Activated CD8-positive, alpha-beta T cell treated with anti-CD3 and anti-CD28 coated beads for 36 hours (primary cell): ENCODE results near the gene HELZ2. TPM values are rescaled to one million over a fixed set of nuclear protein-coding genes. Genes with fewer than 3 reads are reported as not detected.

Experiments
- ATAC-seq: fragments of 200-7000 bp; cut with Tn5 transposase; one replicate; pipeline ENCODE4 v1.10.0; 2021; ENCODE audit warnings: mild to moderate bottlenecking, moderate library complexity
- CTCF ChIA-PET: fragments of 350-600 bp; sonication (Branson Sonifier 250); formaldehyde crosslinking; loops from one replicate; lab custom pipeline; 2021; ENCODE audit warnings: antibody characterized with exemption; lab: Charles Lee
- POLR2A ChIA-PET: fragments of 350-600 bp; sonication (Branson Sonifier 250); formaldehyde crosslinking; loops from one replicate; lab custom pipeline; 2021; ENCODE audit warnings: antibody characterized with exemption; lab: Charles Lee
- DNase-seq: peaks from one replicate; pipeline ENCODE4 v3.0.0-alpha.2; 2020
- H3K27ac Mint-ChIP-seq: one replicate; pipeline ENCODE4 v1.8.0; 2021; ENCODE audit warnings: mild to moderate bottlenecking, mixed read lengths
- H3K27me3 Mint-ChIP-seq: one replicate; pipeline ENCODE4 v1.8.0; 2021; ENCODE audit warnings: mixed read lengths
- H3K36me3 Mint-ChIP-seq: one replicate; pipeline ENCODE4 v1.8.0; 2021; ENCODE audit warnings: low read depth, mixed read lengths
- H3K4me1 Mint-ChIP-seq: one replicate; pipeline ENCODE4 v1.8.0; 2021; ENCODE audit warnings: low read depth, mixed read lengths
- H3K4me3 Mint-ChIP-seq: one replicate; pipeline ENCODE4 v1.8.0; 2021; ENCODE audit warnings: mild to moderate bottlenecking, moderate library complexity, mixed read lengths
- H3K9me3 Mint-ChIP-seq: one replicate; pipeline ENCODE4 v1.8.0; 2021; ENCODE audit warnings: mixed read lengths
- CTCF ChIP-seq: fragments of 200-600 bp; IDR thresholded peaks from one replicate; pipeline ENCODE4 v1.8.0; 2022; ENCODE audit warnings: antibody characterized with exemption, mild to moderate bottlenecking
- intact Hi-C: fragments of 100-400 bp; cut with micrococcal nuclease; formaldehyde crosslinking; loops from one replicate; pipeline ENCODE4 v1.10.0; 2022
- total RNA-seq, 2 experiments: library from RNA; stranded (reverse); gene quantifications; one replicate each; pipeline ENCODE4 v1.2.3, GENCODE V29; 2021

HELZ2 gene
- total RNA-seq, 2 experiments from 2014 or later, result 14.3 to 17.6 TPM

- H3K4me1 Mint-ChIP-seq, result peaks cover 11% of the 10 kb centered on the region
- no peak for TF ChIP-seq CTCF
- no peaks in the 10 kb centered on the region for H3K9me3 Mint-ChIP-seq
- H3K36me3 Mint-ChIP-seq, result peaks cover 16% of the 10 kb centered on the region
- no peak overlapping the region for H3K4me3 Mint-ChIP-seq
- H3K27ac Mint-ChIP-seq, result no peak overlapping the region
- intact Hi-C loops, result no loop called here
- no peaks in the 10 kb centered on the region for H3K27me3 Mint-ChIP-seq
- ATAC-seq, result no peak
- DNase-seq, result no peak
- ChIA-PET POLR2A (no interaction called here), CTCF (no interaction called here)
Measured at GRCh38 chr20:63587776-63588591, 13.9 kb upstream of the HELZ2 start.

GRCh38 chr20:63587256-63587655 lies 13.2 kb upstream of the HELZ2 start:
- H3K4me1 Mint-ChIP-seq, result peaks cover 11% of the 10 kb centered on the region
- ChIA-PET CTCF (no interaction called here), POLR2A (no interaction called here)
- H3K27me3 Mint-ChIP-seq, result no peaks in the 10 kb centered on the region
- no peak overlapping the region for H3K27ac Mint-ChIP-seq
- no peaks in the 10 kb centered on the region for H3K9me3 Mint-ChIP-seq
- TF ChIP-seq CTCF, result no peak
- DNase-seq, result no peak
- no peak for ATAC-seq
- peaks cover 15% of the 10 kb centered on the region for H3K36me3 Mint-ChIP-seq
- intact Hi-C loops, result no loop called here
- H3K4me3 Mint-ChIP-seq, result no peak overlapping the region

- no peak for TF ChIP-seq CTCF
- no peak for ATAC-seq
- H3K36me3 Mint-ChIP-seq, result peaks cover 15% of the 10 kb centered on the region
Measured at GRCh38 chr20:63586797-63587196, 12.8 kb upstream of the HELZ2 start.

GRCh38 chr20:63585616-63586565 lies 11.9 kb upstream of the HELZ2 start:
- no peak for TF ChIP-seq CTCF
- Mint-ChIP-seq H3K4me3 (no peak overlapping the region), H3K36me3 (peaks cover 10% of the 10 kb centered on the region), H3K27me3 (no peaks in the 10 kb centered on the region), H3K9me3 (no peaks in the 10 kb centered on the region), H3K27ac (no peak overlapping the region), H3K4me1 (peaks cover 11% of the 10 kb centered on the region)
- ATAC-seq (no peak), DNase-seq (no peak)
- POLR2A ChIA-PET, result no interaction called here
- intact Hi-C loops, result no loop called here
- CTCF ChIA-PET, result no interaction called here

More at GRCh38 chr20:63586797-63587196, 12.8 kb upstream of the HELZ2 start:
- ChIA-PET POLR2A (no interaction called here), CTCF (no interaction called here)
- no peaks in the 10 kb centered on the region for H3K27me3 Mint-ChIP-seq
- H3K4me3 Mint-ChIP-seq, result no peak overlapping the region
- intact Hi-C loops, result no loop called here
- H3K9me3 Mint-ChIP-seq, result no peaks in the 10 kb centered on the region
- peaks cover 11% of the 10 kb centered on the region for H3K4me1 Mint-ChIP-seq
- H3K27ac Mint-ChIP-seq, result no peak overlapping the region
- DNase-seq, result no peak
